Activated T-cell treated with anti-CD3 and anti-CD28 coated beads for 1 hour (primary cell): ENCODE data around the gene ZP1.

ENCODE experiments used
- DNase-seq: peaks from one replicate; pipeline ENCODE4 v3.0.0-alpha.2; 2020; ENCODE audit warnings: low read depth

ZP1 gene

DNA sequence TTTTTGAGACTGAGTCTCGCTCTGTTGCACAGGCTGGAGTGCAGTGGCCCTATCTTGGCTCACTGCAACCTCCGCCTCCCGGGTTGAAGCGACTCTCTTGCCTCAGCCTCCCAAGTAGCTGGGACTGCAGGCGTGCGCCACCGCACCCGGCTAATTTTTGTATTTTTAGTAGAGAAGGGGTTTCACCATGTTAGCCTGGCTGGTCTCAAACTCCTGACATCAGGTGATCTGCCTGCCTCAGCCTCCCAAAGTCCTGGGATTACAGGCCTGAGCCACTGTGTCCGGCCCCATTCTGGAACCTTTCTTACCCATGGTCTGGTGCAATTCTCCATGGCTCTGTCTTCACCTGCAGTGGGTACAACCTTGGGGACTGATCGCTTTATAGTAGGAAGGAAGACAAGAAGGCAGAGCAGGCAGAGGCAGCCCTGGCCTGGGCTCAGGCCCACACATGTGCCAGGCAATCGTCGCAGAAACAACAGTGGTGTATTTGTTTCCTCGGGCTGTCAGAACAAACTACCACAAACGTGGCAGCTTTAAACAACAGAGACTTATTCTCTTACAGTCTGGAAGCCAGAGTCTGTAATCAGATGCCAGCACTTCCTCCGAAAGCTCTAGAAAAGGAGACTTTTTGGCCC is 7.6 kb upstream of the ZP1 start:
- no peak for DNase-seq

DNA sequence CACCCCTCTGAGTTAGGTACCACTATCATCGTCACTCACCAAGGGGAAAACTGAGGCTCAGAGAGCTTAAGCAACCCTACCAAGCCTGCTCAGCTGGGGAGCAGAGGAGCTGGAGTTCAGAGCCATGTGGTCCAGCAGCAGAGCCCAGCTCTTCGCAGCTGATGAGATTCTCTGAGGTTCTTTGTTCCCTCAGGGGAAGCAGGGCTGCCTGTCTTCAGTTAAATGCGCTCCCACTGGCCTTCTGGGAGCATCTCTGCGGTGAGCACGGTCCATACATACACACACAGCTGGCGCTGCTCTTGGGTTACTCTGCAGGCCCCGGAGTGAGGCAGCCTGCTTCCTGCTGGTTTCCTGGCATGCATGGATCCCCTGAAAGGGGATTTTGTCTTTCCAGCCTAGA is 6.4 kb upstream of the ZP1 start:
- no peak for DNase-seq

DNA sequence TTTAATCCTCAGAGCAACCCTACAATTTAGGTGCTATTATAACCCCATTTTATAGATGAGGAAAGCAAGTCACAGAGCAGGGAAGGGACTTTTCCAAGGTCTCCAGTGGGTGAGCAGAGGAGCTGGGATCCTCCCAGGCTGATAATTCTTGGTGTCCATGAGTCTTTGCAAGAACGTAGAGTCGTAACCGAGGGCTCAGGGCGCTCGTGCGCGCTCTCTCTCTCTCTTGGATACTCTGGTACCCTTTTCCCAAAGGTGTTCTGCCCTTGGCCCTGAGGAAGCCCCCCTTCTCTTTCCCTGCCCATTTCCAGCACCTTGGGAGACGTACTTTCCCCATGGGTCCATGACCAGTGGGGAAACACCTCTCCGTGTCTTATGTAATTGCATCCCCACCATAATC is 5.2 kb upstream of the ZP1 start:
- DNase-seq = no peak

DNA sequence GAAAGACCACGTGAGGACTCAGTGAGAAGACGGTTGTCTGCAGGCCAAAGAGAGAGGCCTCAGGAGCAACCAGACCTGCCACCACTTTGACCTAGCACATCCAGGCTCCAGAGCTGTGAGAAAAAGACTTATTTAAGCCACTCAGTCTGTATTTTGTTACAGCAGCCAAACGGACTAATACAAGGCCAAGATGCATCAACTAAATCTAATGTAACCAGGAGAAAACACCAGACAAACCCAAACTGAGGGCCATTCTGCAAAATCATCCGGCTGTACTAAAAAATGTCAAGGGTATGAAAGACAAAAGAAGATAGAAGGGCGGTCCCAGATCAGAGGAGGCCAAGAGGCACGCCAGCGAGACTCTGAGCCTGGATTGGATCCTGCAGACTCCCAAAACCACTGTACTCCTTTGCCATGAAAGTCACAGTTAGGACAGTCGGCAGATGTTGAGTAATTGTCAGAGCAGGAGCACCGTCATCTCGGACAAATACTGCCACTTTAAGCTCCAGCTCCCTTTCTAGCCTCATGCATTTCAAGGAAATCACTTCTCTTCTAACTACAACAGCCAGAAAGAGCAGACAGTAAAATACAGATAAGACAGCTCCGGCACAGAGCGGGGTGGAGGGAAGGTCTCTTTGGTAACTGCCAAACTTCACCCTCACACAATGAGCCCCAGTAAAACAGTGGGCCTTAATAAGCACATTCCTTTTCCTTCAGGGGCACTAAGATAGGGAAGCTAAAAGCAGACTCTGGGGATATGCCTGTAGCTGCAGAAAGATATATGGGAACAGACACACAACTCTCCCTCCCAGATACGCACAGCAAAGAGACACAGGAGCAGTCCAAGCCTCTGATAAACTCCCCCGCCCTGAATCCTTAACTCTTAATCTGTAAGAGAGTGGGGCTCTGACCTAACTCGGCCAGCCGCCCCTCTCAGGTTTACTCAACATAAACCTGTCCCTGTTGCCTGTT is 3.5 kb upstream of the ZP1 start:
- no peak for DNase-seq

DNA sequence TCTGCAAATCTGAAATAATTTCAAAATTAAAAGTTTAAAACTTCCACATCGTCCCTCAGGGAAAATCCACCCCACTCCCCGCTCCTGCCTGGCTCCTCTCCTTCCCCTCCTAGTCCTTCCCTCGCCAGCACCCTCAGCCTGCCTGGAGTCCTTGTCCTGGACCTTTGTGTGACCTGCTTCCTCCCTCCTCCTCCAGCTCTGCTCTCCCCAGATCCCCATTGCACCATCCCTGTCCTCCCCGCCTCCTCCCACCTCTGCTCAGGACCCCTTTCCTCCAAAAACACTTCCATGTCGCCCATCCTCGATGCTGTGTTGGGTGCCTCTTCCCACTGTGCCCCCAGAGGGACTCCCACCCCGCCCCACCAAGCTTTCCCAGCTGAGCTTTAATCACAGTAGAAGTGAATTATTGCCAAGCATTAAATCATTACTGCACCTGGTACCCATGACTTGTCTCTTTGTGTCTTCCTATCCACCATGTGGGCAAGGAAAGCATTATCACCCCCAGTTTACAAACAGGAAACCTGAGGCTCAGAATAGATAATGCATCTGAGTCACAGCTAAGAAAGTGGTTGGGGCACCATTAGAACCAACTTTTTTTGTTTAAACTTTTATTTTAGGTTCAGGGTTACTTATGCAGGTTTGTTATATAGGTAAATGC is 2.4 kb upstream of the ZP1 start:
- DNase-seq = no peak

DNA sequence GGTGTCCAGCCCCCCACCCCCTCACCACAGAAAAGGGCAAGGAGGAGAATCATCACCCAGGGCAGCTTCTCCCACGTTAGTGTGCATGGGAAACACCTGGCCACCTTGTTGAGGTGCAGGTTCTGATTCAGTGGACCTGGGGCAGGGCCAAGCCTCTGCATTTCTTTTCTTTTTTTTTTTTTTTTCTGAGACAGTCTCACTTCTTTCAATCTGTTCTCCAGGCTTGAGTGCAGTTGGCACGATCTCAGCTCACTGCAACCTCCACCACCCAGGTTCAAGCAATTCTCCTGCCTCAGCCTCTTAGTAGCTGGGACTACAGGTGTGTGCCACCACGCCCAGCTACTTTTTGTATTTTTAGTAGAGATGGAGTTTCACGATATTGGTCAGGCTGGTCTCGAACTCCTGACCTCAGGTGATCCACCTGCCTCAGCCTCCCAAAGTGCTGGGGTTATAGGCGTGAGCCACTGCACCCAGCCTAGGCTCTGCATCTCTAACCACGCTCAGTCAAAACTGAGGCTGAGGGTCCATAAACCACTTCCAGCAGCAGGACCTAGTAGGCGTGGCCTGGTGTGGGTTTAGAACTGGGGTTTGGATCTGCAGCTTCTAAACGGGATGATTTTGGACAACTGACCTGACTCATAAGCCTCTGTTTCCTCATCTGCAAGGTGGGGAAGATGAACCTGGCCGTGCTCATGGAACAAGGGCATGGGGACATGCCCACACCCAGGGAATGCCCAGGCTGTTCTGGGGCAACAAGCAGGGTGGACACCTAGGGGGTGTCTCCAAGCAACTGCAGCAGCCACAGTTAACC is 734 bp downstream of the ZP1 start:
- DNase-seq = no peak

DNA sequence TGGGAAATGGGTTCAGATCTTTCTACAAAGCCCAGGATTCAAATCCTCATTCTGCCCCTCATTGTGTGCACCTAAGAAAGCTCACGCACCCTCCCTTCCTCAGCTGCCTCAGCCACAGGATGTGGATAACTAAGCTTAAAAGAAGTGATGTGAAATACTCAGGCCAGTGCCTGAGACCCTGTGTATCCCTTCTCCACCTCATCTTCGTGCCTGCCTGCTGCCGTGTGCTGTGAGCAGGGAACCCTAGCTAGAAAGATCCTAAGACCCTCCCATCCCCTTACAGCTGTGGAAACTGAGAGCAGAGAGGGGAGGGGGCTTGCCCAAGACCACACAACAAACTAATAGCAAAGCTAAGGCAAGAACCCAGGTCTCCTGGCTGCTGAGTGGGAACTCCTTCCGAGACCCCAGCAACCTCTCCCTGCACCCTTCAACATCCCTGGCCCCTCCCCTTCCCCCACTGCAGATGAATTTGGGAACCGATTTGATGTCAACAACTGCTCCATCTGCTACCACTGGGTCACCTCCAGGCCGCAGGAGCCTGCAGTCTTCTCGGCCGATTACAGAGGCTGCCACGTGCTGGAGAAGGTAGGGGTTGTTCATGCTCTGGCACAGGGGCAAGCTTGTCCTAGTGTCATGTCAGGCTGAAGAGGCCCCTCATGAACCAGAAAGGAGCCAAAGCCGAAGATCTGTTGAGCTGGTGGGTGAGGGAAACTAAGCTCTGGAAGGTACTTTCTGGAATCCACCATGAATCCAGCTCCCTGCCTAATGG is 1.5 kb downstream of the ZP1 start:
- DNase-seq = no peak

DNA sequence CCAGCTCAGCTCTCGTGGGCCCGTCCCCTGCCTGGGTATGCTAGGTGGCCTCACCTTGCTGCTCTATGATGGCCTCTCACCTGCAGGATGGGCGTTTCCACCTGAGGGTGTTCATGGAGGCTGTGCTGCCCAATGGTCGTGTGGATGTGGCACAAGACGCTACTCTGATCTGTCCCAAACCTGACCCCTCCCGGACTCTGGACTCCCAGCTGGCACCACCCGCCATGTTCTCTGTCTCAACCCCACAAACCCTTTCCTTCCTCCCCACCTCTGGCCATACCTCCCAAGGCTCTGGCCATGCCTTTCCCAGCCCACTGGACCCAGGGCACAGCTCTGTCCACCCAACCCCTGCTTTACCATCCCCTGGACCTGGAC is 2.1 kb downstream of the ZP1 start:
- no peak for DNase-seq

DNA sequence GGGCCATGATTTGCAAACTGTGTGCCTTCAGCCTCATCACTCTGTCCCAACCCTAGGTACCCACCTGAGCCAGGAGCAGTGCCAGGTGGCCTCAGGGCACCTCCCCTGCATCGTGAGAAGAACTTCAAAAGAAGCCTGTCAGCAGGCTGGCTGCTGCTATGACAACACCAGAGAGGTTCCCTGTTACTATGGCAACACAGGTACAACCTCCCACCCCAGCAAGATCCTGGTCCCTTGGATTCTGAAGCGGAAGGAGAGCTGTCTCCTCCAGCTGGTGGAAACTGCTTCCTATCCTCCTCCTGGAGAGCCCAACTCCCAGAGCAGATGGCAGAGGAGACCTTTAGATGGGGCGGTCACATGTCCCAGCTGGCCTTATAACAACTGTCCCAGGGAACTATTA is 2.9 kb downstream of the ZP1 start:
- no peak for DNase-seq

DNA sequence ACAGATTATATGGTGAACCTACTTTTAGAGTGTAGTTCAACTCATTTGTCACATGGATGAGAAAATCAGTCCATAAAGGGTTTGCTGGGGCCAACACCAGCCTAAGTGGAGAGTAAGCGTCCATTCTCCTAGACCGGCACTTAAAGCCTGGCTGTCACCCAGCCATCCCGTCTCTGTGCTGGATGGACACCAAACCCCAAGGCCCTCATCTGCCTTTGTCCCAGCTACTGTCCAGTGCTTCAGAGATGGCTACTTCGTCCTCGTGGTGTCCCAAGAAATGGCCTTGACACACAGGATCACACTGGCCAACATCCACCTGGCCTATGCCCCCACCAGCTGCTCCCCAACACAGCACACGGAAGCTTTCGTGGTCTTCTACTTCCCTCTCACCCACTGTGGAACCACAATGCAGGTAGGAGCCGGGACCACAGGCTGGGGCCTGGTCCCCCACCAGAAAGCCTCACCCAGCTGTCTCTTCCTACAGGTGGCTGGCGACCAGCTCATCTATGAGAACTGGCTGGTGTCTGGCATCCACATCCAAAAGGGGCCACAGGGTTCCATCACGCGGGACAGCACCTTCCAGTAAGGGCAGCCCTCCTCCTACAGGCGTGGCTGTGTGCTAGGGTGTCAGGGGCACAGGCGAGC is 3.5 kb downstream of the ZP1 start:
- DNase-seq = no peak

DNA sequence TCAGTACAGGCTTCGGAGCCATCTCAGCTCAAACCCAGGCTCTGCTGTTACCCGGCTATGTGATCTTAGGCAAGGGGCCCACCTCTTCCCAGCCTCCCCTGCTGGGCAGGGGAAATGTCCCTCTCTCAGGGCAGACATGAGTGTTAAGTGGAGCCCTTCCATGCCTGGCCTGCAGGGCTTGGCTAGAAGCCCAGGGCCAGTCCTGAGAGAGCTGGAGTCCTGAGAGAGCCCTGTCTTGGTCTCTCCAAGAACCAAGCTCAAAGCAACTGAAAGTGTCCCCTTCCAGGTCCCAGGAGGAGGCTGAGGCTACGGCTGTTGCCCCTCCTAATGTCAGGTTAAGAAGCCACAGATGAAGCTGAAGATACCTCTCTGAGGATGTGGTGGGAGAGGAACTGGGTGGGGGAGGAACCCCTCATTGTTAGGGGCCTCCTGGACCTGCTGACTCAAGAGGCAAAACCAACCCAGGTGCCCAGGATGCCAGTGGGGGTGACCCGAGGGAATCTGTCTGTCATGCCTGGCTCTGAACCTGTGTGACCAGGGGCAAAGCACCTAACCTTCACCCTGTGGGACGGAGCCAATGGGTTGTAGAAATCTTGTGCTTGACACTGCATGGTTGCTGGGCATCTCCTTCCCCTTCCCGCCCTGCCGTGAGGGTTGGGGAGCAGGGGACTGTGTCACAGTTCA is 4.2 kb downstream of the ZP1 start:
- DNase-seq = no peak

DNA sequence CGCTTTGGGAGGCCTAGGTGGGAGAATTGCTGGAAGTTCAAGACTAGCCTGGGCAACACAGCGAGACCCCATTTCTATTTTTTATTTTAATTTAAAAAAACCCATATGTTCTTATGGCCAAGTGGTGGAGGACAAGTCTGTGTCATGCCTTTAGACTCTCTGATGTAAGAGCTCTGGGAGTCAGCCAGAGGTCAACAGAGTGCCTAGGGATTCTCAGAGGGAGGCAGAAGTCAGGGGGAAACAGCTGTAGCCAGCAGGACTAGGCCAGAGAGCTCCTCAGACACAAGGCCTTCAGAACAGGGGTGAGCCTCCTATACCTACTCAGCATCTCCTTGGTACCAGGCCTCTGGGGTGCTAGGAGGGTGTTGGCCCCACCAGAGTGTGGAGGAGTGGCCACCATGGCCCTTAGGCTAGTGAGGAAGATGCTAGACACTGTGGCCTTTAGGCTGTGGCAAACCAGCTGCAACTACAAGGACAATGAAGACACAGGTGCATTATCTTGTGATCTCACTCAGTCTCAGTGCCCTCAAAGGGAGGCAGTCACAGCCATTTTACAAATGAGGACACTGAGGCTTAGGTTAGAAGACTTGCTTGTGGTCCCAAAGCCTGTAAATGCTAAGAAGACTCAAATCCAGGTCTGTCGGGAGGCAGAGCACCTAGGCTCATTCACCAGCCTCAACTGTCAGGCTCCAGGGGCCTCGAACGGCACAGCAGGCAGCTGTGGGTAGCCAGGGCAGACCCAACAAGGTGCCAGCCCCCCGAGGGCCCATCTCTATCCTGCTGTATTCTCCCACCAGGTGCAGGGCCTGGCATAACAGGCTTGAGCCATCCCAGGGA is 5.0 kb downstream of the ZP1 start:
- DNase-seq = no peak

DNA sequence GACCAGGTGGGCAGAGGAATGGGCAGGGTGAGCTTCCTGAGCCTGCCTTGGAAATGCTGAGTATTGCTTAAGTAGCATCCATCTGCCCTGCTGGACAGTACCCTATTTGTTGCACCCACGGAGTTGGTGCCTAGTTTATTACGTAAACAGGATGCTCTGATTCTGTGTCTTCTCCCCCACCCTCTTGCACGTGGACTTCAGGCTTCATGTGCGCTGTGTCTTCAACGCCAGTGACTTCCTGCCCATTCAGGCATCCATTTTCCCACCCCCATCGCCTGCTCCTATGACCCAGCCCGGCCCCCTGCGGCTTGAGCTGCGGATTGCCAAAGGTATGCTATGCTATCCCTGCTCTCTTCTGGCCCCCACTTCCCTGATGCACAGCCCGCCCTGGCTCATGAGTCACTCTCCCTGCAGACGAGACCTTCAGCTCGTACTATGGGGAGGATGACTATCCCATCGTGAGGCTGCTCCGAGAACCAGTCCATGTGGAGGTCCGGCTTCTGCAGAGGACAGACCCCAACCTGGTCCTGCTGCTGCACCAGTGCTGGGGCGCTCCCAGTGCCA is 5.7 kb downstream of the ZP1 start:
- no peak for DNase-seq

DNA sequence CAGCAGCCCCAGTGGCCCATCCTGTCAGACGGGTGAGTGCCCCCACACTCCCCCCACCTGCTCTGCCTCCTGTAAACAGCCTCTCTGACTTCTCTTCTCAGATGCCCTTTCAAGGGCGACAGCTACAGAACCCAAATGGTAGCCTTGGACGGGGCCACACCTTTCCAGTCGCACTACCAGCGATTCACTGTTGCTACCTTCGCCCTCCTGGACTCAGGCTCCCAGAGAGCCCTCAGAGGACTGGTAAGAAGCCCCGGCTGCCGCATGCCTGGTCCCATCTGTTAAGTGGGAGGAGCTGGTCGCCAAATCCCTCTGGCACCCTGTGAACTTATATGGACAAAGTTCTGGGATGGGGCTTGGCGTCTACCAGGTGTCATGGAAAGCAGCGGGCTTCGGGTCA is 6.2 kb downstream of the ZP1 start:
- DNase-seq = no peak

DNA sequence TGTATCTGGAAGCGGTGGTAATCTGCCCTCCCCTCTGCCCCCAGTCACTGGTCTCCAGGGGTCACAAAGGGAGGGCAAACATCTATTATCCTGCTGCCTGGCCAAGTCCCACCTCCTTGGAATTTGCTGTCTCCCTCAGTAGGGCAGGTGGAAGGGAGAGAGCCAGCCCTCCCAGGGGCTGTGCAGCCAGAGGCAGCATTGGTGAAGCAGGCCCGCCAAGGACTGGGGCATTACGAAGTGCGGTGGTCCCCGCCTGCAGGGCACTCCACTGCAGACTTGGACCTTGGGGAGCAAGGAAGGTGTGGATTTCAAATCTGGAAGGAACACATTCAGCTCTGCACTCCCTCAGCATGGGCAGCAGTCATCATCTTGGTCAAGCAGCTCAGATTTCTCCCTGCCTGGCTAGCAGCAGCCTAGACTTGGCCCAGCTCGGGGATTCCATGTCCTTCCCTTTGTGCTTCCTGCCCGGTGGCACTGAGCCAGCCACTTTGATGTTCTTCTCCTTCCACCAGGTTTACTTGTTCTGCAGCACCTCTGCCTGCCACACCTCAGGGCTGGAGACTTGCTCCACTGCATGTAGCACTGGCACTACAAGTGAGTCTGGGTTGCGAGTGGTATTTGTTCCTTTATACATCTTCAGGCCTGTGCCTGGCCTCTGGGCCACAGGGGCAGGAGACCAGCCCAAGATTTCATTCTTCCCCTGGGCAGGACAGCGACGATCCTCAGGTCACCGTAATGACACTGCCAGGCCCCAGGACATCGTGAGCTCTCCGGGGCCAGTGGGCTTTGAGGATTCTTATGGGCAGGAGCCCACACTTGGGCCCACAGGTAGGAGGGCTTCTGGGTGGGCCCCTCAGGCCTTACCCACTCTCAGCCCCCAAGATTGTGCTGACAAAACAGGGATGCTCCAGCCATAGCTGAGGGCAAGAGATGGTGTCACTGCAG is 7.4 kb downstream of the ZP1 start:
- no peak for DNase-seq

DNA sequence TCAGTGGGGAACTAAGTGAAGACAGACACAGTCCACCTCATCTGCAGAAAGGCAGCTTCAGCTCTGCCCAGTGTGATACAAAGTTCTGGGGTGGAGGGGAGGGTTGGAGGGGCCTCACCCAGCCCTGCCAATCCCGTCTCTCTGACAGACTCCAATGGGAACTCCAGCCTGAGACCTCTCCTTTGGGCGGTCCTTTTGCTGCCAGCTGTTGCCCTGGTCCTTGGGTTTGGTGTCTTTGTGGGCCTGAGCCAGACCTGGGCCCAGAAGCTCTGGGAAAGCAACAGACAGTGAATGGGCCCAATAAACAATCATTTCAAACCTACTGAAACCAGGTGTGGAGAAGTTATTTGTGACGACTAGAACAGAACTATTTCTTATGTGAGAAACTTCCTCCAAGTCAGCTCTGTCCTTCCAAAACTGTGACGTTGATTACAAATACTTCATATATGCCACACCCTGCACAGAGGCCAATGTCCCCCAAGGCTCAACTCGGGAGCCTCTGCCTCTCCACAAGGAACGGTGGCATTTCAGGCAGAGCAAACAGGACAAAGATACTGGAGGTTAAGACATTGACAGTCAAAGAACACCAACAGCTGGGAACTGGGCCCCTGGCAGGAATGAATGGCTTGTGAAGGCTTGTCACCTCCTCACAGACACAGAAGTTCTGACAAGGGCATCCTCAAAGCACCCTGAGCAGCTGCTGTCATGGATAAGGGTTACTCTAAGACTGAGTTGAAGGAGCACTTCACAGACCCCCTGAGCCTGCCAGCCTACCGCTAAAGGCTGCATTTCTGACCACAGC is 8.2 kb downstream of the ZP1 start:
- DNase-seq = no peak

DNA sequence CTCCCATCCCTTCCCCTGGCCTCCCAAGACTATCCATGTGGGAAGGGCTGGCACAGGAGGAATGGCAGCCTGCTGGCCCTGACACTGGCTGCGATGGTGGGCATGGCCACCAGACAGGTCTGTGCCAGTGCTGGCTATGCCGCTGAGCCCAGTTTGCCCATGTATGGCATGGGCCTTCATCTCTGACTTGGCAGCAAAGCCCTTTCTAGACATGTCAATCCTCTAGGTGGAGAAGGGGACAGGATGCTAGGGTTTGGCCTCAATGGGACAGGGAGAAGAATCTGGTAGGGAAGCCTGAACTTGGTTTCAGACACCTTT is 8.8 kb downstream of the ZP1 start:
- DNase-seq = no peak
